ENCODE measurements around the gene WT1.

Gene WT1

GRCh38 chr11:32392840-32393239 lies 42.5 kb downstream of the WT1 start:
- ChIA-PET POLR2A (ENCODE audit: low non-redundant PET) (interaction anchor here (0.6 kb wide), 1 partner anchor 475 kb away, joined by 3 read pairs; no protein-coding TSS in a partner anchor), CTCF (no interaction called here)
- no peak overlapping the region for H3K27ac ChIP-seq
- DNase-seq (ENCODE audit: low spot score), result no peak
- no peak for TF ChIP-seq CTCF (conservative IDR thresholded peaks at IDR 0.05; ENCODE audit: low read depth)

GRCh38 chr11:32391956-32392553 lies 43.3 kb downstream of the WT1 start:
- ChIA-PET CTCF (no interaction called here), POLR2A (ENCODE audit: low non-redundant PET) (interaction anchor here (0.6 kb wide), 1 partner anchor 476 kb away, joined by 3 read pairs; no protein-coding TSS in a partner anchor)
- no peak for DNase-seq (ENCODE audit: low spot score)
- TF ChIP-seq CTCF (conservative IDR thresholded peaks at IDR 0.05; ENCODE audit: low read depth), result no peak
- H3K27ac ChIP-seq, result no peak overlapping the region

- ChIA-PET CTCF (no interaction called here), POLR2A (ENCODE audit: low non-redundant PET) (no interaction called here)
- no peak for TF ChIP-seq CTCF (conservative IDR thresholded peaks at IDR 0.05; ENCODE audit: low read depth)
These were observed 43.9 kb downstream of the WT1 start for GRCh38 chr11:32391479-32391878.

GRCh38 chr11:32390712-32391111 lies 44.6 kb downstream of the WT1 start:
- no peak for DNase-seq (ENCODE audit: low spot score)
- no peak for TF ChIP-seq CTCF (conservative IDR thresholded peaks at IDR 0.05; ENCODE audit: low read depth)
- H3K27ac ChIP-seq, result no peak overlapping the region
- POLR2A ChIA-PET (ENCODE audit: low non-redundant PET), result no interaction called here
- CTCF ChIA-PET, result interaction anchor here (0.6 to 0.7 kb wide), 2 partner anchors 10 to 380 kb away, joined by 3 to 4 read pairs; no protein-coding TSS in a partner anchor

More at GRCh38 chr11:32391479-32391878, 43.9 kb downstream of the WT1 start:
- no peak overlapping the region for H3K27ac ChIP-seq
- no peak for DNase-seq (ENCODE audit: low spot score)

GRCh38 chr11:32388871-32389770 lies 46.2 kb downstream of the WT1 start:
- CTCF ChIA-PET, result no interaction called here
- no peak for DNase-seq (ENCODE audit: low spot score)

More at GRCh38 chr11:32388871-32389770, 46.2 kb downstream of the WT1 start:
- H3K27ac ChIP-seq, result no peak overlapping the region
- POLR2A ChIA-PET (ENCODE audit: low non-redundant PET), result no interaction called here
- no peak for TF ChIP-seq CTCF (conservative IDR thresholded peaks at IDR 0.05; ENCODE audit: low read depth)

Measured in RWPE1 (cell line).